Osteocyte (in vitro differentiated cells): ENCODE data around the gene FTO. TPM values are rescaled to one million over a fixed set of nuclear protein-coding genes. Genes with fewer than 3 reads are reported as not detected.

Experiments
- DNase-seq: peaks from one replicate; pipeline ENCODE4 v3.0.0; 2021; ENCODE audit warnings: mixed read lengths; ENCODE audit not compliant: unreplicated experiment; ENCODE audit errors: extremely low spot score
- H3K27ac Mint-ChIP-seq: one replicate; pipeline ENCODE4 v1.8.0; 2021; ENCODE audit warnings: mild to moderate bottlenecking, mixed read lengths; ENCODE audit not compliant: unreplicated experiment
- H3K27me3 Mint-ChIP-seq: one replicate; pipeline ENCODE4 v1.8.0; 2021; ENCODE audit warnings: mixed read lengths; ENCODE audit not compliant: unreplicated experiment
- H3K36me3 Mint-ChIP-seq: one replicate; pipeline ENCODE4 v1.8.0; 2021; ENCODE audit warnings: mixed read lengths; ENCODE audit not compliant: unreplicated experiment
- H3K4me1 Mint-ChIP-seq: one replicate; pipeline ENCODE4 v1.8.0; 2021; ENCODE audit warnings: mixed read lengths; ENCODE audit not compliant: unreplicated experiment
- H3K4me3 Mint-ChIP-seq: one replicate; pipeline ENCODE4 v1.8.0; 2021; ENCODE audit warnings: mild to moderate bottlenecking, moderate library complexity, mixed read lengths; ENCODE audit not compliant: unreplicated experiment
- H3K9me3 Mint-ChIP-seq: one replicate; pipeline ENCODE4 v1.8.0; 2021; ENCODE audit warnings: mixed read lengths; ENCODE audit not compliant: unreplicated experiment
- total RNA-seq: library from RNA; stranded (reverse); gene quantifications from 2 replicates; pipeline ENCODE4 v1.2.1, GENCODE V29; 2021
- TF ChIP-seq, protein P1 (sequence below): fragments of 200-600 bp; sonication (generic); IDR thresholded peaks from 2 replicates; pipeline ENCODE4 v1.5.0; 2021; ENCODE audit warnings: antibody characterized with exemption, mild to moderate bottlenecking, moderate library complexity

The FTO gene
- total RNA-seq, 1 donor from 2014 or later = 108 TPM

DNA sequence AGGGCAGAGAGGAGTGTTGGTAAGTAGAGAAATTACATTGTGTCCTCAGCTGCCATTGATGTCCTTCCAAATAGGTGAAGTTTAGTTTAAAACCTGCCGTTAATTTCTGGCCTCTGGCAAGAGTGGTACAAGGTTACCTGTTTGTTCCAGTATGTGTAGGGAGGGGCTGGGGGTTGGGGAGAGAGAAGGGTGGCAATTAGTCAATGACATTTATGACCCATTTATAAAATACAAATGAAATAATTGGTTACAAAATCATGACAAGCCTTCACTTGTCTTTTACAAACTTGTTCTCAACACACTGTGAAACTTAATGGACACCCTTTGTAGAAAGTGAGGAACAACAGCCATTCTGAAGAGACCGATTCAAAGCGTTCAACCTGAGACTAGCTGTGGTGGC, 281.0 kb downstream of the FTO start:
- Mint-ChIP-seq H3K4me1 (peaks cover 2% of the 10 kb centered on the region), H3K27me3 (no peaks in the 10 kb centered on the region), H3K27ac (no peak overlapping the region), H3K4me3 (no peak overlapping the region), H3K9me3 (no peaks in the 10 kb centered on the region), H3K36me3 (no peaks in the 10 kb centered on the region)
- TF ChIP-seq, protein P1, sequence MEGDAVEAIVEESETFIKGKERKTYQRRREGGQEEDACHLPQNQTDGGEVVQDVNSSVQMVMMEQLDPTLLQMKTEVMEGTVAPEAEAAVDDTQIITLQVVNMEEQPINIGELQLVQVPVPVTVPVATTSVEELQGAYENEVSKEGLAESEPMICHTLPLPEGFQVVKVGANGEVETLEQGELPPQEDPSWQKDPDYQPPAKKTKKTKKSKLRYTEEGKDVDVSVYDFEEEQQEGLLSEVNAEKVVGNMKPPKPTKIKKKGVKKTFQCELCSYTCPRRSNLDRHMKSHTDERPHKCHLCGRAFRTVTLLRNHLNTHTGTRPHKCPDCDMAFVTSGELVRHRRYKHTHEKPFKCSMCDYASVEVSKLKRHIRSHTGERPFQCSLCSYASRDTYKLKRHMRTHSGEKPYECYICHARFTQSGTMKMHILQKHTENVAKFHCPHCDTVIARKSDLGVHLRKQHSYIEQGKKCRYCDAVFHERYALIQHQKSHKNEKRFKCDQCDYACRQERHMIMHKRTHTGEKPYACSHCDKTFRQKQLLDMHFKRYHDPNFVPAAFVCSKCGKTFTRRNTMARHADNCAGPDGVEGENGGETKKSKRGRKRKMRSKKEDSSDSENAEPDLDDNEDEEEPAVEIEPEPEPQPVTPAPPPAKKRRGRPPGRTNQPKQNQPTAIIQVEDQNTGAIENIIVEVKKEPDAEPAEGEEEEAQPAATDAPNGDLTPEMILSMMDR = no peak
- DNase-seq = no peak

GRCh38 chr16:53985861-53986260, 281.9 kb downstream of the FTO start:
- DNase-seq = no peak
- Mint-ChIP-seq H3K27ac (no peak overlapping the region), H3K4me1 (peaks cover 3% of the 10 kb centered on the region), H3K4me3 (no peak overlapping the region), H3K27me3 (no peaks in the 10 kb centered on the region), H3K36me3 (no peaks in the 10 kb centered on the region), H3K9me3 (no peaks in the 10 kb centered on the region)
- TF ChIP-seq, protein P1 = no peak

DNA sequence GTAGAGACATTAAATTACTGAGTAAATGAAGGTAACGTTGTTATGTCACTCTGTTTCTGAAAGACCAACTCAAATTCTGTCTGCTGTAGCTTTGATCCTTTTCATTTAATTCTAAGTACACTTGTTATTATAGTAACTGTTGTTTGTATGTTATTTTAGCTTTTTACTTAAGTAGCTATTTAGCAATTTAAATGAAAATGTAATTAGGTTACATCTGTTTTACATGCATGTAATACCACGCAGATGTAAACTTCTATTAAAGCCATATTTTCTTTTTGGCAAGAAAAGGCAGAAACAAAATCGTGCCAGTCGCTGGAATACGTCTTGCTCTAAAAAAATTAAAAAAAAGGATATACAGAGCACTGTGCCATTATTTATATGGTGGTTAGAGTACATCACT, 282.8 kb downstream of the FTO start:
- TF ChIP-seq, protein P1 = no peak
- no peaks in the 10 kb centered on the region for H3K9me3 Mint-ChIP-seq

GRCh38 chr16:53988136-53988535, 284.2 kb downstream of the FTO start:
- Mint-ChIP-seq H3K4me1 (peaks cover 19% of the 10 kb centered on the region), H3K4me3 (no peak overlapping the region), H3K36me3 (no peaks in the 10 kb centered on the region), H3K27me3 (no peaks in the 10 kb centered on the region), H3K27ac (no peak overlapping the region), H3K9me3 (no peaks in the 10 kb centered on the region)
- TF ChIP-seq, protein P1 = no peak
- no peak for DNase-seq

More for the DNA sequence above, 282.8 kb downstream of the FTO start:
- Mint-ChIP-seq H3K27ac (no peak overlapping the region), H3K36me3 (no peaks in the 10 kb centered on the region), H3K4me3 (no peak overlapping the region), H3K27me3 (no peaks in the 10 kb centered on the region), H3K4me1 (peaks cover 13% of the 10 kb centered on the region)
- no peak for DNase-seq

DNA sequence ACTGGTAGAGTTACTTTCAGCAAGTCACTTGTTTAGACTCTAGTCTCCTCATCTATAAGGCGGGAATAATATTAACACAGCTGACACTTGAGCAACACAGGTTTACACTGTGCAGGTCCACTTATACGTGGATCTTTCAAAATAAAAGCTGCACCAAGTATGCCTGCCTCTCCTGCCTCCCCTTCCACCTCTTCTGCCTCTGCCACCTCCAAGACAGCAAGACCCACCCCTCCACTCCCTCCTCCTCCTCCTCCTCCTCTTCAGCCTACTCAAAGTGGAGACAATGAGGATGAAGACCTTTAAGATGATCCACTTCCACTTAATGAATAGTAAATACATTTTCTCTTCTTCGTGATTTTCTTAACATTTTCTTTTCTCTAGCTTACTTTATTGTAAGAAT, 285.6 kb downstream of the FTO start:
- peaks cover 19% of the 10 kb centered on the region for H3K4me1 Mint-ChIP-seq
- H3K27ac Mint-ChIP-seq = no peak overlapping the region
- TF ChIP-seq, protein P1 = no peak

More for the DNA sequence above, 285.6 kb downstream of the FTO start:
- Mint-ChIP-seq H3K4me3 (no peak overlapping the region), H3K9me3 (no peaks in the 10 kb centered on the region), H3K27me3 (no peaks in the 10 kb centered on the region), H3K36me3 (no peaks in the 10 kb centered on the region)
- no peak for DNase-seq
